GM23248 (cell line): ENCODE data around the gene FBXW10.
"Not testable (repeated sequence)": the region's sequence is repeated elsewhere in the genome, so short reads cannot be mapped to it uniquely, and the experiment has no call there.

Source experiments
- EZH2 ChIP-seq: fragments of 200-600 bp; sonication (generic); IDR thresholded peaks from 2 replicates; pipeline ENCODE4 v1.6.1; 2018; ENCODE audit warnings: antibody characterized with exemption, mild to moderate bottlenecking; ENCODE audit not compliant: insufficient read depth, poor library complexity, severe bottlenecking
- EZH2phosphoT487 ChIP-seq: fragments of 200-600 bp; sonication (generic); IDR thresholded peaks from 2 replicates; pipeline ENCODE4 v1.6.1; 2018; ENCODE audit warnings: antibody characterized with exemption, moderate library complexity, mild to moderate bottlenecking, low read depth; ENCODE audit not compliant: insufficient read depth

DNA sequence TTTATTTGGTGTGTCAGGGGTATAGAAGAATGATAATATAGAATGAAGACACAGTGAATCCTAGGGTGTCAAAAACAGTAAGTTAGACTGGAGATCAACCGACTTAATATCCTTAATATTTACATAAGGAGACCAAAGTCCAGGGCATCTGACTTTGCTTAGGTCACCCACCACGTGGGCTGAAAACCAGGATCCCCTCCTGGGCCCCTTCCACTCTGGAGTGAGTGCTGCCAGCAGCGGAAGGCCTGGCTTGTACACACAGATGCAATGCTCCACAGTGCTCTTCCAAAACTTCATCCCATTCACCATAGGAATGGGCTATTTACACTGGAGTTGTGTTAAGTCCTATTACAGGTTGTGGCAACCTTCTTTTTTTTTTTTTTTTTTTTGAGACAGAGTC is 2.7 kb downstream of the FBXW10 start:
- TF ChIP-seq EZH2, EZH2phosphoT487: not testable (repeated sequence)
